Astrocyte of the spinal cord (primary cell): ENCODE data around the gene BCL6.

Experiments
- DNase-seq: peaks from one replicate; pipeline ENCODE4 v3.0.0; 2011; ENCODE audit warnings: low read depth, low spot score
- H3K4me3 ChIP-seq: 2 replicates; pipeline ENCODE4 v1.5.1; 2011; ENCODE audit warnings: low read depth, mild to moderate bottlenecking, low read length, moderate library complexity
- CTCF ChIP-seq: IDR thresholded peaks from 2 replicates; pipeline ENCODE4 v1.5.1; 2012; ENCODE audit warnings: low read depth, mild to moderate bottlenecking, low read length, inconsistent platforms
- in situ Hi-C: cut with HindIII; loops from 2 replicates; pipeline ENCODE4 v1.10.0; 2017; ENCODE audit warnings: low sequenced_read_pairs

The BCL6 gene

GRCh38 chr3:187774185-187774789, 29.0 kb upstream of the BCL6 start:
- no peak overlapping the region for H3K4me3 ChIP-seq
- no peak for TF ChIP-seq CTCF
- in situ Hi-C loops = no loop called here
- DNase-seq = no peak

DNA sequence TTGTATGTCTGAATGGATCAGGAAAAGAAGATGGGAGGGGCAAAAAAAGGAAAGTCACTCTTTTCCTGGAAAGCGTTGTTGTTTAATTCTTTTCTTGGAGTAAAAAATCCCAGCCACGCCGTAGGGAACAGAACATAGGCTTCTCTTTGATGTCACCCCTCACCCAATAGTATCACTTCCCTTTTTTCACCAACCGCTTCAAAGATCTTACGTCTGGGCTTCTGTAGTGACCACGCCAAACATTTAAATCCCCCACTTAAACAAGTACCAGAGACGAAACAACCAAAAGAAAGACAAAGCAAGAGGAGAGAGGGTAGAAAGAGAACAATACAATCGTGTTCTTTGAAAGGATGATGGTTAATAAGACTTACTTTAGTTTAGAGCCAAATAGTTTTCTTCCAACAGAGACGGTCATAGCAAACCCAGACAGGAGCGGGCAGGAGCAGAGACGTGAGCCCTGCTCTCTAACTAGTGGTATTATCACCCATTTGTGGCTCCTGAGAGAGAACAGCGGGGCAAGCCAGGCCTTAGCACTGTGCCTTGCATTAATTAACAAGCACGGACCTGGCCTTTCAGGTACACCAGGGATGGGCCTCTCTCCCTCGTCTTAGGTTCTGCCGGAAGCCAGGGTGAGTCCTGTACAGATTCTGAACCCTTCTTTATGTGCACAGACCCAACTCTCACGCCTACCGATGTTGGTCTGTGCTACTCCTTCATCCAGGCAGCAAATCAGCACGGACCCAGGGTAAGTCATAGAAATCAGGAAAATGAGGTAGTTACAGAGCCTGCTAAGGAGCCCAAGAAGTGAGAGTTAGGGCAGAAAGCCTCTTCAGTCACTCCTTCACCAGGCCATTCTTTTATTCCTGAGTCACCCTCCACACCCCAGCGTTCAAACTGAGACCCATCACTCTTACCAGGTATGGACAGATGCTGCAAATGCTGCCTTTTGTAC, 28.2 kb upstream of the BCL6 start:
- in situ Hi-C loops = no loop called here
- TF ChIP-seq CTCF = no peak
- H3K4me3 ChIP-seq = no peak overlapping the region
- no peak for DNase-seq

- DNase-seq = no peak
- in situ Hi-C loops = no loop called here
- H3K4me3 ChIP-seq = no peak overlapping the region
- no peak for TF ChIP-seq CTCF
Observed at GRCh38 chr3:187770224-187770623, 25.0 kb upstream of the BCL6 start.

DNA sequence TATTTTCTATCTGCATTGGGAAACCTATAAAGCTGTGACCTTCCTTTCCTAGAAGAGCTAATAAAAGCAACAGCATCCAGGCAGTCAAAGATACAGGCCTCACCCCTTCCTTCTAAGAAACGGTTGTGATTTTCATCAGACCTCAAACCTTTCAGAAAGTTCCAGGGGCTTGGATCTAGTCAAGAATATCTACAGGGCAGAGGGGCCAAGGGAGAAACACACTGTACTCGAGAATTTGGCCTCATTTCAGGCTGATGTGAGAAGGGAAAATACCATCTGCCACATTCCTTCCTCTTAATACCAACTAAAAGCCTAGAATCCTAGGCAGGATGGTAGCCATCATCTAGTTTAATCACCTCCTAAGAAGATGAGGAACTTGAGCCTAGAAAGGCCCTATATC, 24.5 kb upstream of the BCL6 start:
- no peak overlapping the region for H3K4me3 ChIP-seq
- no peak for DNase-seq
- in situ Hi-C loops = no loop called here
- TF ChIP-seq CTCF = no peak

DNA sequence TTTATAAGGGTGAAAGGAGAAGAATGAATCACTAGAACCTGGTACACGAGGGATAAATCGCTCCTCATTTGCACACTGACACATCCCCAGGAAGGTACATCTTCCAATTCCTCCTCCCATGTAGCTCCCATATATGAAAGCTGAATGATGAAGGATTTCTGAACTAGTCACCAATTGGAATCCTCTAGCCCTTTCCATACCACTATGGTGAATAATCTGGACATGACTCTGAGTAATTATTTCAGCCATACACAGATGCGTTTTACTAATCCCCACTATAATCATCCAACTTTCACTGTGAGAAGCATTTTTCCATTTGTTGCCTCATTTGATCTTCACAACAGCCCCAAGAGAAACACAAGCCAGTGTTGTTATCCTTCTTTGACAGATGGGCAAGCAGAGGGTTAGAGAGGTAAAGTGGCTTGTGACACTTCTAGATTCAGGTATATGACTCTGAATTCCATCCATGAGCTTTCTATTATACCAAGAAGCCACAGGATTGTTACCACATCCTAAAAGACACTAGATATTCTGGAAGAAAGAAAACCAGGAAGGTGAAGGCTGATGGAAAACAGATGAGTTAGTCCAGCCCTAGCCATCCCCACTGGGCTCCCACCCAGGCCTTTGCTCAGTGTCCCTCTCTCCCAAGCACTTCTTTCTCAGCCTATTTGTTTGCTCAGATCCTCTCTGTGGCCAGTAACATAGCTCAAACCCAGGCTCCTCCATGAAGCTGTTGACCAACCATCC, 22.2 kb upstream of the BCL6 start:
- in situ Hi-C loops = no loop called here
- H3K4me3 ChIP-seq = no peak overlapping the region
- no peak for TF ChIP-seq CTCF
- peak; percentile 65 for DNase-seq

DNA sequence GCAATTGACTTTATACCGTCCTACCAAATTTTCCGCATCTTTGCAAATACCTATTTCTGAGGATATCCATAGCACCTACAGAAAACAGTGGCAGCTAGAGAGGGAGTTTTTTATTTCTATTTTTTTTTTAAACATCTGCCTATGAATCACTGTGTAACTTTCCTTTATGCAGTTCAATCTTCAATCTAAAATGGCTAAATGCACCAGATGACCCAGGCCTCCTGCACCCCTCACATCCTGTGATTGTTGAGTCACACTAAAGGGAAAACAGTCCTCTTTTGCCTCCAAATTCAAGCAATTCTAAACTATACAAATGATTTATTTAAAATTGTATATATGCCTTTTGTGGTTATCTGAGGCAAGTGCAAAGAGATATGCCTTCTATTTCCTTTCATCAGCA, 20.1 kb upstream of the BCL6 start:
- no peak for TF ChIP-seq CTCF
- DNase-seq = peak; percentile 38
- H3K4me3 ChIP-seq = no peak overlapping the region
- in situ Hi-C loops = no loop called here
